GM12864 (cell line): ENCODE measurements around the gene MIPOL1.

Experiments
- DNase-seq: peaks from one replicate; pipeline ENCODE4 v3.0.0-alpha.2; 2011; ENCODE audit warnings: low read depth
- H3K4me3 ChIP-seq: 2 replicates; pipeline ENCODE4 v1.5.1; 2011; ENCODE audit warnings: mild to moderate bottlenecking, low read depth, low read length, control low read depth
- TF ChIP-seq, protein P1 (sequence below): IDR thresholded peaks from 2 replicates; pipeline ENCODE4 v1.5.1; 2011; ENCODE audit warnings: low read depth, mild to moderate bottlenecking, moderate library complexity, low read length, control low read depth, inconsistent platforms; ENCODE audit errors: missing control alignments

The MIPOL1 gene

DNA sequence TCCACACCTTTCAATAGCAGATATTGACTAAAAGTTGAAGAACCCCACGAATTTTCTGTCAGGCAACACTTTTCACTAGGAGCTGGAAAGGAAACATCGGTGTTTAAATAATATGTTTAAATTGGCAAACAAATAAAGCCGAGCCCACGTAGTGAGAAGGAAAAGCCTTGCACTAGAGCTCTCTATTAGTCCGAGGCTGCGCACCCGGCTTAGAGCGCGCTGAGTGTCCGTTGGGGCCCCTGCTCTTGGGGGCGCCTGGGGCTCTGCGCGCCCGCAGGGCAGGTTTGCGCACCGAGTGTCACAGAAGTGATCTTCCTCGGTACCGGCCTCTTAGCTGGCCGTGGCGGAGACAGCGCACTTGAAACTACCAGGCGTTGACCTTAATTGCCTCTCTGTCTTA lies 404.1 kb downstream of the MIPOL1 start:
- H3K4me3 ChIP-seq: no peak overlapping the region
- DNase-seq: no peak
- TF ChIP-seq, protein P1, sequence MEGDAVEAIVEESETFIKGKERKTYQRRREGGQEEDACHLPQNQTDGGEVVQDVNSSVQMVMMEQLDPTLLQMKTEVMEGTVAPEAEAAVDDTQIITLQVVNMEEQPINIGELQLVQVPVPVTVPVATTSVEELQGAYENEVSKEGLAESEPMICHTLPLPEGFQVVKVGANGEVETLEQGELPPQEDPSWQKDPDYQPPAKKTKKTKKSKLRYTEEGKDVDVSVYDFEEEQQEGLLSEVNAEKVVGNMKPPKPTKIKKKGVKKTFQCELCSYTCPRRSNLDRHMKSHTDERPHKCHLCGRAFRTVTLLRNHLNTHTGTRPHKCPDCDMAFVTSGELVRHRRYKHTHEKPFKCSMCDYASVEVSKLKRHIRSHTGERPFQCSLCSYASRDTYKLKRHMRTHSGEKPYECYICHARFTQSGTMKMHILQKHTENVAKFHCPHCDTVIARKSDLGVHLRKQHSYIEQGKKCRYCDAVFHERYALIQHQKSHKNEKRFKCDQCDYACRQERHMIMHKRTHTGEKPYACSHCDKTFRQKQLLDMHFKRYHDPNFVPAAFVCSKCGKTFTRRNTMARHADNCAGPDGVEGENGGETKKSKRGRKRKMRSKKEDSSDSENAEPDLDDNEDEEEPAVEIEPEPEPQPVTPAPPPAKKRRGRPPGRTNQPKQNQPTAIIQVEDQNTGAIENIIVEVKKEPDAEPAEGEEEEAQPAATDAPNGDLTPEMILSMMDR: no peak
